Endothelial cell of umbilical vein (primary cell): ENCODE results near the gene TPSB2.
"Not testable (repeated sequence)": the region's sequence is repeated elsewhere in the genome, so short reads cannot be mapped to it uniquely, and the experiment has no call there.

Experiments
- EZH2 ChIP-seq: IDR thresholded peaks from 2 replicates; pipeline ENCODE4 v1.6.1; 2012; ENCODE audit warnings: borderline replicate concordance, low read depth, mild to moderate bottlenecking, moderate library complexity, low read length, inconsistent platforms; ENCODE audit not compliant: severe bottlenecking
- FOS ChIP-seq: IDR thresholded peaks from 2 replicates; pipeline ENCODE4 v1.6.1; 2011; ENCODE audit warnings: mild to moderate bottlenecking, low read length, moderate library complexity, borderline replicate concordance; ENCODE audit not compliant: insufficient read depth
- MYC ChIP-seq: IDR thresholded peaks from one replicate; pipeline ENCODE4 v1.6.1; 2011; ENCODE audit warnings: mild to moderate bottlenecking, low read depth, low read length
- POLR2A ChIP-seq: IDR thresholded peaks from 2 replicates; pipeline ENCODE4 v1.6.1; 2012; ENCODE audit warnings: low read depth, mild to moderate bottlenecking, control low read depth, low read length
- POLR2AphosphoS5 ChIP-seq: IDR thresholded peaks from 2 replicates; pipeline ENCODE4 v1.6.1; 2012; ENCODE audit warnings: low read depth, mild to moderate bottlenecking, control low read depth, low read length, moderate library complexity; ENCODE audit not compliant: insufficient read depth
- TF ChIP-seq, protein P1 (sequence below), 2 donors: IDR thresholded peaks; 1 replicate in 1 of 2; 2 replicates in 1 of 2; pipeline ENCODE4 v1.5.1; 2011; ENCODE audit warnings: low read length in 2 of 2, mild to moderate bottlenecking in 2 of 2, moderate library complexity in 2 of 2, control low read depth in 1 of 2, inconsistent platforms in 1 of 2, low read depth in 1 of 2; ENCODE audit not compliant: insufficient read depth in 1 of 2; ENCODE audit errors: extremely low read depth in 1 of 2
- TF ChIP-seq, protein P2 (sequence below): IDR thresholded peaks from 2 replicates; pipeline ENCODE4 v1.6.1; 2011; ENCODE audit not compliant: insufficient read depth, insufficient read length

DNA sequence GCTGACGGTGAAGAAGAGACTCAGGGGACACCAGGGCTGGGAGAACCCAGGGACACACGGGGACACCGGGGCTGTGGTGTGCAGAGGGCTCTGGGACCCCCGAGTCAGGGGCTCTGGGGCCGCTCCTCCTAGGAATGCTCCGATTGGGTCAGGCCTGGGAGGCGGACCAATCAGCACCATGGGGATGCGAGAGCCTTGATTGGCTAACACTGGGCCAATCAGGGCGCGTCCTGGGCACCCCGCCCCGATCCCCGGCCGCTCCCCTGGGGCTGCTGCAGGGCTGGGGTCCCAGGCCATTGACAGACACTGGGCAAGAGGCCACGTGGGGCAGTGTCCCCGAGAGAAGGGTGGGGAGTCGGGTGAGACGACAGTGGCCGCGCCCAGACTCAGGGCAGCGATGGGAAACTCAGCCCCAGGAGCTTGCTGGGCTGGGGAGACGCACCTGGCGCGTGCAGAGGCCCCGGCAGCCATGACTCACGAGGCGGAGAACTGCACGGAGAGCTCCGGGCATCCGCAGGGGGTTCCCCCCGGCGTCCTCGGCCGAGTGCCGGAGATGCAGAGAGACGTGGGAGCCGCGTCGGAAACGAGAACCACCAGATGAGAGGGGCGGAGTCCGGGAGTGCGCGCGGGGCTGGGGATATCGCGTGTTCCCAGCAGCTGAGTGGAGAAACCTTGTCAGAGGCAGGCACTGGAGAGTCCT, 2.2 kb upstream of the TPSB2 start:
- not testable (repeated sequence) for TF ChIP-seq POLR2AphosphoS5, EZH2, POLR2A, MYC, FOS
- TF ChIP-seq, protein P1, sequence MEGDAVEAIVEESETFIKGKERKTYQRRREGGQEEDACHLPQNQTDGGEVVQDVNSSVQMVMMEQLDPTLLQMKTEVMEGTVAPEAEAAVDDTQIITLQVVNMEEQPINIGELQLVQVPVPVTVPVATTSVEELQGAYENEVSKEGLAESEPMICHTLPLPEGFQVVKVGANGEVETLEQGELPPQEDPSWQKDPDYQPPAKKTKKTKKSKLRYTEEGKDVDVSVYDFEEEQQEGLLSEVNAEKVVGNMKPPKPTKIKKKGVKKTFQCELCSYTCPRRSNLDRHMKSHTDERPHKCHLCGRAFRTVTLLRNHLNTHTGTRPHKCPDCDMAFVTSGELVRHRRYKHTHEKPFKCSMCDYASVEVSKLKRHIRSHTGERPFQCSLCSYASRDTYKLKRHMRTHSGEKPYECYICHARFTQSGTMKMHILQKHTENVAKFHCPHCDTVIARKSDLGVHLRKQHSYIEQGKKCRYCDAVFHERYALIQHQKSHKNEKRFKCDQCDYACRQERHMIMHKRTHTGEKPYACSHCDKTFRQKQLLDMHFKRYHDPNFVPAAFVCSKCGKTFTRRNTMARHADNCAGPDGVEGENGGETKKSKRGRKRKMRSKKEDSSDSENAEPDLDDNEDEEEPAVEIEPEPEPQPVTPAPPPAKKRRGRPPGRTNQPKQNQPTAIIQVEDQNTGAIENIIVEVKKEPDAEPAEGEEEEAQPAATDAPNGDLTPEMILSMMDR (IDR thresholded peaks at IDR 0.05; ENCODE audit: extremely low read depth in 1 of 2, insufficient read depth in 1 of 2, low read depth in 1 of 2, low read length in 2 of 2), result not testable (repeated sequence)
- TF ChIP-seq, protein P2, sequence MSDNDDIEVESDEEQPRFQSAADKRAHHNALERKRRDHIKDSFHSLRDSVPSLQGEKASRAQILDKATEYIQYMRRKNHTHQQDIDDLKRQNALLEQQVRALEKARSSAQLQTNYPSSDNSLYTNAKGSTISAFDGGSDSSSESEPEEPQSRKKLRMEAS, result not testable (repeated sequence)
